Measurements from ENCODE around the gene S100A6.

DNA sequence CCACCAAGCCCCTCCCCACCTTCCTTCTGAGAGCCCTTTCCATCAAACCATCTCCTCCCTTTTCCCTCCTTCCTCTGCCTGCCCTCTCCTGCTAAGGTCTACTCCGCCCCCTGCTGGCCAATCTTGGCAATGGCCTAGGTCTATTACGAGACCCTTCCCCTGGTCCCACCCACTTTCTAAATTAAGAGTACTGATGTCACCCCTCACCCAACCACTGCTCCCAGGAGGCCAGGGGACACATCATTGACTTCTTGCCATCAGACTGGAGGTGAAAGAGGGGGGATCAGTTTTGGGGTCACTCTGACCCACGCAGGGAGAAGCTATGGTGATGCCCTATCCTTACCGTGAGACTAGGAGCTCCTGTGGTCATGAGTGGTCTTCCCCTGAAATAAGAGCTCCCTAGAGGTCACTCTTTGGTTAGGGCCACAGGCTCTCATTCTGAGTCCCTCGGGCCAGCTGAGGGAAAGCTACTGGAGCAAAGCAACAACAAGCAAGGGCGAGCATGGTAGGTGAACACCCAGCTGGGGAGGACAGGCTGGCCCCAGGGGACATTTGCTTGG, 40.7 kb downstream of the S100A6 start:
- TF ChIP-seq CTCF (IDR thresholded peaks at IDR 0.05) (peak; percentile 82 to 91 (median 89)), POLR2A (IDR thresholded peaks at IDR 0.05) (no peak)

All from right lobe of liver (tissue), 4 donors.